GM20431 (cell line): ENCODE results near the gene ULK3.

Experiments
- in situ Hi-C: fragments of 300-500 bp; cut with MseI, MboI; formaldehyde crosslinking; loops from one replicate; pipeline ENCODE4 v1.15.0; 2020; ENCODE audit warnings: low sequenced_read_pairs; ENCODE audit not compliant: unreplicated experiment

ULK3 gene

GRCh38 chr15:74844319-74845207, 1.6 kb upstream of the ULK3 start:
- in situ Hi-C loops: loop anchor here (10.0 kb wide), 1 partner anchor 60 kb away; the partner anchor contains the start of gene FAM219B

- in situ Hi-C loops: loop anchor here (10.0 kb wide), 1 partner anchor 61 kb away; the partner anchor contains the start of gene FAM219B
Measured at GRCh38 chr15:74843891-74844299, 939 bp upstream of the ULK3 start.

- in situ Hi-C loops: loop anchor here (10.0 kb wide), 1 partner anchor 61 kb away; the partner anchor contains the start of gene FAM219B
Measured at GRCh38 chr15:74843445-74843828, 481 bp upstream of the ULK3 start.

- in situ Hi-C loops: loop anchor here (10.0 kb wide), 1 partner anchor 63 kb away; the partner anchor contains the start of gene FAM219B
Measured at GRCh38 chr15:74841891-74842373, 1.0 kb downstream of the ULK3 start.

- in situ Hi-C loops: loop anchor here (10.0 kb wide), 1 partner anchor 64 kb away; the partner anchor contains the start of gene FAM219B
Measured at GRCh38 chr15:74840851-74841775, 1.8 kb downstream of the ULK3 start.

GRCh38 chr15:74839526-74840395, 3.2 kb downstream of the ULK3 start:
- in situ Hi-C loops: loop anchor here (10.0 kb wide), 2 partner anchors 65 to 75 kb away; partner anchors contain the start of gene FAM219B

GRCh38 chr15:74838746-74839525, 4.0 kb downstream of the ULK3 start:
- in situ Hi-C loops: loop anchor here (10.0 kb wide), 1 partner anchor 74 kb away; no protein-coding TSS in a partner anchor

GRCh38 chr15:74838137-74838516, 4.8 kb downstream of the ULK3 start:
- in situ Hi-C loops: loop anchor here (10.0 kb wide), 1 partner anchor 73 kb away; no protein-coding TSS in a partner anchor

GRCh38 chr15:74837482-74838136, 5.3 kb downstream of the ULK3 start:
- in situ Hi-C loops: loop anchor here (10.0 kb wide), 1 partner anchor 73 kb away; no protein-coding TSS in a partner anchor

GRCh38 chr15:74836846-74837245, 6.1 kb downstream of the ULK3 start:
- in situ Hi-C loops: loop anchor here (10.0 kb wide), 1 partner anchor 72 kb away; no protein-coding TSS in a partner anchor

- in situ Hi-C loops: loop anchor here (10.0 kb wide), 1 partner anchor 71 kb away; no protein-coding TSS in a partner anchor
Measured at GRCh38 chr15:74835312-74835823, 7.6 kb downstream of the ULK3 start.

- in situ Hi-C loops: loop anchor here (10.0 kb wide), 1 partner anchor 69 kb away; no protein-coding TSS in a partner anchor
Measured at GRCh38 chr15:74833376-74834107, 9.4 kb downstream of the ULK3 start.

- in situ Hi-C loops: loop anchor here (10.0 kb wide), 1 partner anchor 68 kb away; no protein-coding TSS in a partner anchor
Measured at GRCh38 chr15:74832826-74833225, 10.1 kb downstream of the ULK3 start.

GRCh38 chr15:74831813-74832495, 11.0 kb downstream of the ULK3 start:
- in situ Hi-C loops: loop anchor here (10.0 kb wide), 1 partner anchor 67 kb away; no protein-coding TSS in a partner anchor

GRCh38 chr15:74830868-74831267, 12.1 kb downstream of the ULK3 start:
- in situ Hi-C loops: loop anchor here (10.0 kb wide), 1 partner anchor 66 kb away; no protein-coding TSS in a partner anchor

GRCh38 chr15:74829991-74830390, 13.0 kb downstream of the ULK3 start:
- in situ Hi-C loops: loop anchor here (10.0 kb wide), 1 partner anchor 65 kb away; no protein-coding TSS in a partner anchor
